A673 (cell line): ENCODE measurements around the gene CPM. TPM values are rescaled to one million over a fixed set of nuclear protein-coding genes. Genes with fewer than 3 reads are reported as not detected.

ENCODE experiments used
- BruUV-seq: library from RNA; stranded (reverse); fragments of 400-500 nt; replicated peaks from 2 replicates; lab custom pipeline; 2021; lab: Mats Ljungman, UMichigan
- CTCF ChIA-PET: fragments of 300-600 bp; sonication (Branson Sonifier 250); formaldehyde crosslinking; loops from one replicate; lab custom pipeline; 2022; ENCODE audit warnings: antibody characterized with exemption; lab: Charles Lee
- POLR2A ChIA-PET: fragments of 300-600 bp; sonication (Branson Sonifier 250); formaldehyde crosslinking; loops from one replicate; lab custom pipeline; 2022; ENCODE audit warnings: antibody characterized with exemption; ENCODE audit not compliant: low non-redundant PET; lab: Charles Lee
- DNase-seq: peaks from one replicate; pipeline ENCODE4 v3.0.0-alpha.2; 2015; ENCODE audit warnings: low spot score
- H3K27ac ChIP-seq: fragments of 200-600 bp; sonication (generic); 2 replicates; pipeline ENCODE4 v1.5.1; 2016; ENCODE audit warnings: mixed run types, low read depth, mild to moderate bottlenecking, mixed read lengths, antibody characterized with exemption, low read length; ENCODE audit not compliant: poor library complexity, severe bottlenecking
- H3K27me3 ChIP-seq: fragments of 200-600 bp; sonication (generic); replicated peaks from 2 replicates; pipeline ENCODE4 v1.6.1; 2017; ENCODE audit warnings: mixed run types, low read depth, mild to moderate bottlenecking, mixed read lengths, antibody characterized with exemption, low read length; ENCODE audit not compliant: insufficient read depth, poor library complexity
- H3K36me3 ChIP-seq: fragments of 200-600 bp; sonication (generic); 2 replicates; pipeline ENCODE4 v1.6.1; 2016; ENCODE audit warnings: mixed run types, mild to moderate bottlenecking, mixed read lengths, antibody characterized with exemption, low read length; ENCODE audit not compliant: insufficient read depth, poor library complexity, severe bottlenecking
- H3K4me1 ChIP-seq: fragments of 200-600 bp; sonication (generic); 2 replicates; pipeline ENCODE4 v1.6.1; 2017; ENCODE audit warnings: mixed run types, mild to moderate bottlenecking, mixed read lengths, antibody characterized with exemption, low read length; ENCODE audit not compliant: insufficient read depth, poor library complexity, severe bottlenecking
- H3K4me3 ChIP-seq: fragments of 200-600 bp; sonication (generic); 2 replicates; pipeline ENCODE4 v1.5.1; 2016; ENCODE audit warnings: low read depth, mixed run types, mild to moderate bottlenecking, mixed read lengths, low read length; ENCODE audit not compliant: poor library complexity, severe bottlenecking
- H3K9me3 ChIP-seq: fragments of 200-600 bp; sonication (generic); 2 replicates; pipeline ENCODE4 v1.6.1; 2016; ENCODE audit warnings: mixed run types, low read depth, mild to moderate bottlenecking, mixed read lengths, antibody characterized with exemption, low read length; ENCODE audit not compliant: poor library complexity, severe bottlenecking
- EZH2 ChIP-seq: fragments of 200-600 bp; sonication (generic); IDR thresholded peaks from 2 replicates; pipeline ENCODE4 v1.6.1; 2017; ENCODE audit warnings: borderline replicate concordance, low read depth, mild to moderate bottlenecking, mixed read lengths, antibody characterized with exemption, low read length; ENCODE audit not compliant: poor library complexity, severe bottlenecking
- intact Hi-C: fragments of 100-400 bp; cut with micrococcal nuclease; formaldehyde crosslinking; loops from one replicate; pipeline ENCODE4 v1.10.0; 2022; ENCODE audit not compliant: unreplicated experiment
- total RNA-seq: library from RNA; stranded (reverse); gene quantifications from 2 replicates; pipeline ENCODE4 v1.2.3, GENCODE V29; 2021
- TF ChIP-seq, protein P1 (sequence below): fragments of 300-800, 200-600 bp; sonication (generic); conservative IDR thresholded peaks from 2 replicates; pipeline ENCODE4 v1.5.1; 2017; ENCODE audit warnings: low read depth, mild to moderate bottlenecking, antibody characterized with exemption, low read length, moderate library complexity, mixed read lengths

The CPM gene
- total RNA-seq, 1 experiment from 2014 or later: 0.84 TPM

DNA sequence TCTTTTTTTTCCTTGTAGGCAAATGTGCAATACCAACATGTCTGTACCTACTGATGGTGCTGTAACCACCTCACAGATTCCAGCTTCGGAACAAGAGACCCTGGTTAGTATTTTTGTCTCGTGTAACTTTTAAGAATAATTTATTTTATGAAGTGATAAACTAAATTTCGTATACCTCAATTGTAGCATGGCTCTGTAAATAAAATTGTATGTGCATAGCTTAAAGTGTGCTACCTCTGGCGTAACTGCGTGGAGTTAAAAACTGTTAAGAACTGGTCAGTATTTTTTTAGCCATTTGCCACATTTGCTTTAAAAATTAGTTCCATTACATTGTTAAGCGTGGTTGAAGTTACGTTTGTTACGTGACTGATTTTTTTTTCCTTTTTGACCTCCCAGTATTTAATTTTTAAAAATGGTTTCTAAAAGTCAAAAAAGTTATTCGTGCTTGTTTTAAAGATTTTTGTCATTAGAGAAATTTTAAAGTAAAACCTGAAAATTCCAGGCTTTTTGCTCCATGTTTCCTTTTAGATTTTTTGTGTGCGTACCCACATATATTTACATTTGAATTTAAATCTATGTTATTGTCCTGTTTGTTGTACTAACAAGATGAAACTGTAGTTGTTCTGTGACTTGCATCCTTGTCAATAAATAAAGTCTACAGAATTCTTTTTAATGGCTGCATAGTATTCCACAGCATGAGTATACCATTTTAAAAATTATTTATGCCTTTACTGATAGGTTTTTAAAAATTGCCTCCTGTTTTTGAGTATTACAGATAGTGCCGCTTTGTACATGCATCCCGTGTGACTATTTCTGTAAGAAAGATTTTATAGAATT lies 123.6 kb downstream of the CPM start:
- intact Hi-C loops: loop anchor here (10.0 kb wide), 1 partner anchor 585 kb away; the partner anchor contains the start of gene IL26
- no peaks in the 10 kb centered on the region for H3K4me1 ChIP-seq
- peaks cover 51% of the 10 kb centered on the region for H3K36me3 ChIP-seq
- ChIA-PET CTCF (interaction anchor here (0.6 to 1.3 kb wide), 2 partner anchors 21 to 27 kb away, joined by 7 to 11 read pairs; no protein-coding TSS in a partner anchor), POLR2A (no interaction called here)
- BruUV-seq: no TSS peak
- no peak for DNase-seq
- no peak for TF ChIP-seq EZH2
- TF ChIP-seq, protein P1, sequence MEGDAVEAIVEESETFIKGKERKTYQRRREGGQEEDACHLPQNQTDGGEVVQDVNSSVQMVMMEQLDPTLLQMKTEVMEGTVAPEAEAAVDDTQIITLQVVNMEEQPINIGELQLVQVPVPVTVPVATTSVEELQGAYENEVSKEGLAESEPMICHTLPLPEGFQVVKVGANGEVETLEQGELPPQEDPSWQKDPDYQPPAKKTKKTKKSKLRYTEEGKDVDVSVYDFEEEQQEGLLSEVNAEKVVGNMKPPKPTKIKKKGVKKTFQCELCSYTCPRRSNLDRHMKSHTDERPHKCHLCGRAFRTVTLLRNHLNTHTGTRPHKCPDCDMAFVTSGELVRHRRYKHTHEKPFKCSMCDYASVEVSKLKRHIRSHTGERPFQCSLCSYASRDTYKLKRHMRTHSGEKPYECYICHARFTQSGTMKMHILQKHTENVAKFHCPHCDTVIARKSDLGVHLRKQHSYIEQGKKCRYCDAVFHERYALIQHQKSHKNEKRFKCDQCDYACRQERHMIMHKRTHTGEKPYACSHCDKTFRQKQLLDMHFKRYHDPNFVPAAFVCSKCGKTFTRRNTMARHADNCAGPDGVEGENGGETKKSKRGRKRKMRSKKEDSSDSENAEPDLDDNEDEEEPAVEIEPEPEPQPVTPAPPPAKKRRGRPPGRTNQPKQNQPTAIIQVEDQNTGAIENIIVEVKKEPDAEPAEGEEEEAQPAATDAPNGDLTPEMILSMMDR: no peak
- H3K27me3 ChIP-seq: no peaks in the 10 kb centered on the region
- peak overlapping the region; percentile 97 for H3K27ac ChIP-seq
- H3K9me3 ChIP-seq: no peaks in the 10 kb centered on the region
- peak overlapping the region; percentile 99 for H3K4me3 ChIP-seq

DNA sequence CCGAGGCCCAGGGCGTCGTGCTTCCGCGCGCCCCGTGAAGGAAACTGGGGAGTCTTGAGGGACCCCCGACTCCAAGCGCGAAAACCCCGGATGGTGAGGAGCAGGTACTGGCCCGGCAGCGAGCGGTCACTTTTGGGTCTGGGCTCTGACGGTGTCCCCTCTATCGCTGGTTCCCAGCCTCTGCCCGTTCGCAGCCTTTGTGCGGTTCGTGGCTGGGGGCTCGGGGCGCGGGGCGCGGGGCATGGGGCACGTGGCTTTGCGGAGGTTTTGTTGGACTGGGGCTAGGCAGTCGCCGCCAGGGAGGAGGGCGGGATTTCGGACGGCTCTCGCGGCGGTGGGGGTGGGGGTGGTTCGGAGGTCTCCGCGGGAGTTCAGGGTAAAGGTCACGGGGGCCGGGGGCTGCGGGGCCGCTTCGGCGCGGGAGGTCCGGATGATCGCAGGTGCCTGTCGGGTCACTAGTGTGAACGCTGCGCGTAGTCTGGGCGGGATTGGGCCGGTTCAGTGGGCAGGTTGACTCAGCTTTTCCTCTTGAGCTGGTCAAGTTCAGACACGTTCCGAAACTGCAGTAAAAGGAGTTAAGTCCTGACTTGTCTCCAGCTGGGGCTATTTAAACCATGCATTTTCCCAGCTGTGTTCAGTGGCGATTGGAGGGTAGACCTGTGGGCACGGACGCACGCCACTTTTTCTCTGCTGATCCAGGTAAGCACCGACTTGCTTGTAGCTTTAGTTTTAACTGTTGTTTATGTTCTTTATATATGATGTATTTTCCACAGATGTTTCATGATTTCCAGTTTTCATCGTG lies 124.4 kb downstream of the CPM start:
- peak; percentile 75 for DNase-seq
- POLR2A ChIA-PET: interaction anchor here (0.6 kb wide), 2 partner anchors 9 to 548 kb away, joined by 3 to 5 read pairs; no protein-coding TSS in a partner anchor
- CTCF ChIA-PET: interaction anchor here (0.6 to 1.3 kb wide), 5 partner anchors 22 to 553 kb away, joined by 4 to 11 read pairs (median 5); no protein-coding TSS in a partner anchor
- Histone ChIP-seq H3K27me3 (no peaks in the 10 kb centered on the region), H3K9me3 (no peaks in the 10 kb centered on the region), H3K27ac (peak overlapping the region; percentile 97), H3K4me1 (no peaks in the 10 kb centered on the region), H3K4me3 (peak overlapping the region; percentile 99), H3K36me3 (peaks cover 43% of the 10 kb centered on the region)
- TF ChIP-seq, protein P1: no peak
- BruUV-seq: TSS peak; percentile 51
- intact Hi-C loops: loop anchor here (10.0 kb wide), 1 partner anchor 584 kb away; the partner anchor contains the start of gene IL26
